ENCODE measurements around the gene HYAL3.

DNA sequence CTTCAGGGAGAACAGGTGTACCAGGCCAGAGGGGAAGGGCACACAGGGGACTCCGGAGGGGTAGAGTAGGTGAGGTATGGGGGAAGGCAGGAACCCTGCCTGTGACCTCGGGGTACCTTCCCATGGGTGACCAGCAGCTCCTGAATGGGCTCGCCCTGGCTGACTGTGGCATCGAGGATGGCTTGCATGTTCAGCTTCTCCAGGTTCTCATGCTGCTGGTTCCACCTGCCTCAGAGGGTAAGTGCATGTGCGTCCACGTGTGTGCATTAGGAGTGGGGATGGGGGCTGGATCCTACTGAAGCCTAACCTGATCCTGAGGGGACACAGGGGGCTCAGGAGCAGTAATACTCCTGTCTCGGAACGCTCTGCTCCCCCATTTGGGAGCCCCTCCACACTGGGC, 45.8 kb upstream of the HYAL3 start:
- TF ChIP-seq FOXK1 (CRISPR knock-in tag; IDR thresholded peaks at IDR 0.05) (no peak), ATF1 (CRISPR knock-in tag; IDR thresholded peaks at IDR 0.05) (no peak), CREM (CRISPR knock-in tag; IDR thresholded peaks at IDR 0.05) (no peak), MXD4 (CRISPR knock-in tag; IDR thresholded peaks at IDR 0.05; ENCODE audit: borderline replicate concordance) (no peak), PRRX2 (CRISPR knock-in tag; IDR thresholded peaks at IDR 0.05) (no peak)
- TF ChIP-seq, protein P1, sequence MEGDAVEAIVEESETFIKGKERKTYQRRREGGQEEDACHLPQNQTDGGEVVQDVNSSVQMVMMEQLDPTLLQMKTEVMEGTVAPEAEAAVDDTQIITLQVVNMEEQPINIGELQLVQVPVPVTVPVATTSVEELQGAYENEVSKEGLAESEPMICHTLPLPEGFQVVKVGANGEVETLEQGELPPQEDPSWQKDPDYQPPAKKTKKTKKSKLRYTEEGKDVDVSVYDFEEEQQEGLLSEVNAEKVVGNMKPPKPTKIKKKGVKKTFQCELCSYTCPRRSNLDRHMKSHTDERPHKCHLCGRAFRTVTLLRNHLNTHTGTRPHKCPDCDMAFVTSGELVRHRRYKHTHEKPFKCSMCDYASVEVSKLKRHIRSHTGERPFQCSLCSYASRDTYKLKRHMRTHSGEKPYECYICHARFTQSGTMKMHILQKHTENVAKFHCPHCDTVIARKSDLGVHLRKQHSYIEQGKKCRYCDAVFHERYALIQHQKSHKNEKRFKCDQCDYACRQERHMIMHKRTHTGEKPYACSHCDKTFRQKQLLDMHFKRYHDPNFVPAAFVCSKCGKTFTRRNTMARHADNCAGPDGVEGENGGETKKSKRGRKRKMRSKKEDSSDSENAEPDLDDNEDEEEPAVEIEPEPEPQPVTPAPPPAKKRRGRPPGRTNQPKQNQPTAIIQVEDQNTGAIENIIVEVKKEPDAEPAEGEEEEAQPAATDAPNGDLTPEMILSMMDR (IDR thresholded peaks at IDR 0.05): no peak
- TF ChIP-seq, protein P2, sequence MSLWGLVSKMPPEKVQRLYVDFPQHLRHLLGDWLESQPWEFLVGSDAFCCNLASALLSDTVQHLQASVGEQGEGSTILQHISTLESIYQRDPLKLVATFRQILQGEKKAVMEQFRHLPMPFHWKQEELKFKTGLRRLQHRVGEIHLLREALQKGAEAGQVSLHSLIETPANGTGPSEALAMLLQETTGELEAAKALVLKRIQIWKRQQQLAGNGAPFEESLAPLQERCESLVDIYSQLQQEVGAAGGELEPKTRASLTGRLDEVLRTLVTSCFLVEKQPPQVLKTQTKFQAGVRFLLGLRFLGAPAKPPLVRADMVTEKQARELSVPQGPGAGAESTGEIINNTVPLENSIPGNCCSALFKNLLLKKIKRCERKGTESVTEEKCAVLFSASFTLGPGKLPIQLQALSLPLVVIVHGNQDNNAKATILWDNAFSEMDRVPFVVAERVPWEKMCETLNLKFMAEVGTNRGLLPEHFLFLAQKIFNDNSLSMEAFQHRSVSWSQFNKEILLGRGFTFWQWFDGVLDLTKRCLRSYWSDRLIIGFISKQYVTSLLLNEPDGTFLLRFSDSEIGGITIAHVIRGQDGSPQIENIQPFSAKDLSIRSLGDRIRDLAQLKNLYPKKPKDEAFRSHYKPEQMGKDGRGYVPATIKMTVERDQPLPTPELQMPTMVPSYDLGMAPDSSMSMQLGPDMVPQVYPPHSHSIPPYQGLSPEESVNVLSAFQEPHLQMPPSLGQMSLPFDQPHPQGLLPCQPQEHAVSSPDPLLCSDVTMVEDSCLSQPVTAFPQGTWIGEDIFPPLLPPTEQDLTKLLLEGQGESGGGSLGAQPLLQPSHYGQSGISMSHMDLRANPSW (CRISPR knock-in tag; conservative IDR thresholded peaks at IDR 0.05; ENCODE audit: low read depth): no peak
- TF ChIP-seq, protein P3, sequence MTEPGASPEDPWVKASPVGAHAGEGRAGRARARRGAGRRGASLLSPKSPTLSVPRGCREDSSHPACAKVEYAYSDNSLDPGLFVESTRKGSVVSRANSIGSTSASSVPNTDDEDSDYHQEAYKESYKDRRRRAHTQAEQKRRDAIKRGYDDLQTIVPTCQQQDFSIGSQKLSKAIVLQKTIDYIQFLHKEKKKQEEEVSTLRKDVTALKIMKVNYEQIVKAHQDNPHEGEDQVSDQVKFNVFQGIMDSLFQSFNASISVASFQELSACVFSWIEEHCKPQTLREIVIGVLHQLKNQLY (CRISPR knock-in tag; IDR thresholded peaks at IDR 0.05): no peak
- TF ChIP-seq, protein P4, sequence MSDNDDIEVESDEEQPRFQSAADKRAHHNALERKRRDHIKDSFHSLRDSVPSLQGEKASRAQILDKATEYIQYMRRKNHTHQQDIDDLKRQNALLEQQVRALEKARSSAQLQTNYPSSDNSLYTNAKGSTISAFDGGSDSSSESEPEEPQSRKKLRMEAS (CRISPR knock-in tag; IDR thresholded peaks at IDR 0.05): no peak
